SH-SY5Y (cell line): ENCODE data around the gene UVSSA.

Experiments
- GATA2 ChIP-seq: IDR thresholded peaks from 2 replicates; pipeline ENCODE4 v1.6.1; 2011; ENCODE audit warnings: mild to moderate bottlenecking, low read depth, low read length
- GATA3 ChIP-seq: IDR thresholded peaks from 2 replicates; pipeline ENCODE4 v1.6.1; 2011; ENCODE audit warnings: low read depth, mild to moderate bottlenecking, low read length, moderate library complexity

- TF ChIP-seq GATA2 (no peak), GATA3 (no peak)
These were observed 6.7 kb upstream of the UVSSA start for GRCh38 chr4:1340181-1340747.
